KBM-7 (cell line): ENCODE measurements around the gene C6orf58.
A peak's percentile ranks its signal among the peaks of the same experiment; 100 is the strongest.
"Not testable (repeated sequence)": the region's sequence is repeated elsewhere in the genome, so short reads cannot be mapped to it uniquely, and the experiment has no call there.

Experiments used
- DNase-seq: peaks from one replicate; pipeline ENCODE4 v3.0.0-alpha.2; 2015
- in situ Hi-C: fragments of 300-500 bp; cut with MboI; formaldehyde crosslinking; loops from 2 replicates; pipeline ENCODE4 v1.14.3; 2020; ENCODE audit warnings: low sequenced_read_pairs, low pct_unique_long_range_greater_than_20kb, mixed read lengths

Gene C6orf58

GRCh38 chr6:127587875-127588274 lies 10.9 kb downstream of the C6orf58 start:
- no peak for DNase-seq
- in situ Hi-C loops: no loop called here

DNA sequence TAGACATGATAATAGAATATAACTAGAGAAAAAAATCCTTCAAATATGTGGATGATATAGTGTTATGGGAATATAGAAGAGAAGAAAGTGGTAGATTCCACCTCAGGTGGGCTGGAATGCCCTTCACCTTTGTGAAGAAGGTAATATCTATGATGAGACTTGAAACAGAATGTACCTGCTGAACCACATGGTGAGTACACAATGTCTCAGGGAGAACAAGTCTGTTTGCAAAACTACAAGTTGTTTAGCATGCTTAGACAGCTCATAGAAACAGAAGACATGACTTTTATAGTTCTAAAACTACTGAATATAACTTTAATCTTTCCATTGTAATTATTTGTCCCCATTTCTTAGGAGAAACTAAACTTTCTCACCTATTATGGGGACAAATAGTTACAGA lies 12.2 kb downstream of the C6orf58 start:
- no peak for DNase-seq
- in situ Hi-C loops: no loop called here

DNA sequence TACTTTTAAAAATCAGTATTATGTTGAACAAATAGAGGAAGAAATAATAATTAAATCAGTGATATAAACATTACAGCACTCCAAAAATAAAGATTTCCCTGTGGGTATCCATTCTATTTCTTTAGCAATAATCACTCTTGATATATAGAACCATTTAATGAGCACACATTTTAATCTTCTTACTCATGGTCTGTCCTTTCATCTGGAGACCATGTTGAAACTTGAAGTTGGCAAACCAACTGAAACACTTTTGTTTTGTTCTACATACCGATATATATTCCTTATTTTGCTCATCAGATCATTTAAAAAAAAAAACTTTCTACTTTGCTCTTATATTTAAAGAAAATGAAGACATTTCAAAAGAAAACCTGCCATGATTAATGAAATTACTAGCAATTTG lies 13.4 kb downstream of the C6orf58 start:
- DNase-seq: no peak
- in situ Hi-C loops: no loop called here

GRCh38 chr6:127592964-127593363 lies 16.0 kb downstream of the C6orf58 start:
- in situ Hi-C loops: no loop called here
- DNase-seq: no peak

DNA sequence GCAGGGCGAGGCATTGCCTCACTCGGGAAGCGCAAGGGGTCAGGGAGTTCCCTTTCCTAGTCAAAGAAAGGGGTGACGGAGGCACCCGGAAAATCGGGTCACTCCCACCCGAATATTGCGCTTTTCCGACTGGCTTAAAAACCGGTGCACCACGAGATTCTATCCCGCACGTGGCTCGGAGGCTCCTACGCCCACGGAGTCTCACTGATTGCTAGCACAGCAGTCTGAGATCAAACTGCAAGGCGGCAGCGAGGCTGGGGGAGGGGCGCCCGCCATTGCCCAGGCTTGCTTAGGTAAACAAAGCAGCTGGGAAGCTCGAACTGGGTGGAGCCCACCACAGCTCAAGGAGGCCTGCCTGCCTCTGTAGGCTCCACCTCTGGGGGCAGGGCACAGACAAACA lies 16.5 kb downstream of the C6orf58 start:
- DNase-seq, in situ Hi-C loops: not testable (repeated sequence)

DNA sequence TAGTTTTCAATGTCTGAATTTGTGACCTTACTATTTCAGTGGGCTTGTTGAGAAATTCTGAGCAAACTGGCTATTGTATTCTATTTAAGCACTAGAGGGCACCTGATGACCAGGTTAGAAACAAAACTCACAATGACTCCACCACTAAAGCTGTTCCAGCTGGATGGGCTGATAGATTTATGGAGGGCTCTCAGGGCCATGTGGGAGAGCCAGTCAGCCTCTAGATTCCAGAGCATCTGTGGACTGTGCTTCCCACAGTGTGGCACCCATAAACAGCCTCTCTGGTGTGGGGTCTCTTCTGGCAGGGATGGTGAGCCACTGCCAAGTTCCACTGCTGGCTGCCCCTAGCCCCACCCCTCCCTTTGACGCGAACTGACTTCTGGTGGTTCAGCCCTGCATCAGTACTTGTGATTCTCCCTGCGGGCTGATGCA lies 29.2 kb downstream of the C6orf58 start:
- in situ Hi-C loops: no loop called here
- DNase-seq: peak; percentile 24

GRCh38 chr6:127608554-127609270 lies 31.7 kb downstream of the C6orf58 start:
- in situ Hi-C loops: no loop called here

GRCh38 chr6:127618729-127619128 lies 41.8 kb downstream of the C6orf58 start:
- in situ Hi-C loops: no loop called here
- DNase-seq: no peak

More at GRCh38 chr6:127608554-127609270, 31.7 kb downstream of the C6orf58 start:
- DNase-seq: no peak

DNA sequence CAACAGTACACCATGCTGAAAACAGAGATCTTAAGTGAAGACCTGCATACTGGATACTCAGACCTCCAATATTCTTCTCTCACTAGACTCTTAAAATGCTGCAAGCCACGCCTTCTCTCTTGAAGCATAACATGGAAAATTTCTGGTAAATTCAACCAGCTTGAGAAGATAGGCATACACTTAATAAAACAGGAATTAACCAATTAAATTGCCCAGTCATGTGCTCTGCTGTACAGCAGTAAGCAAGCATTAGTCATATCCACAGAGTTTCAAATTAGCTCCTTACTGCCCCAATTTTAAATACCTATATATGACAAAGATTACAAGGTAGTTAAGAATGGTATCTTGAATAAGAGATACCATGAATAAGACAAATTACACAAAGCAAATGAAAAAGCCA lies 53.8 kb downstream of the C6orf58 start:
- in situ Hi-C loops: no loop called here
- DNase-seq: no peak

GRCh38 chr6:127634178-127634577 lies 57.2 kb downstream of the C6orf58 start:
- DNase-seq: no peak
- in situ Hi-C loops: no loop called here

- in situ Hi-C loops: no loop called here
These were observed 58.1 kb downstream of the C6orf58 start for GRCh38 chr6:127635091-127635490.

GRCh38 chr6:127637830-127638409 lies 60.9 kb downstream of the C6orf58 start:
- in situ Hi-C loops: no loop called here
- DNase-seq: no peak

More at GRCh38 chr6:127635091-127635490, 58.1 kb downstream of the C6orf58 start:
- no peak for DNase-seq
